GM23248 (cell line): ENCODE measurements around the gene HMGXB3.

ENCODE experiments used
- EZH2 ChIP-seq: fragments of 200-600 bp; sonication (generic); IDR thresholded peaks from 2 replicates; pipeline ENCODE4 v1.6.1; 2018; ENCODE audit warnings: antibody characterized with exemption, mild to moderate bottlenecking; ENCODE audit not compliant: insufficient read depth, poor library complexity, severe bottlenecking
- EZH2phosphoT487 ChIP-seq: fragments of 200-600 bp; sonication (generic); IDR thresholded peaks from 2 replicates; pipeline ENCODE4 v1.6.1; 2018; ENCODE audit warnings: antibody characterized with exemption, moderate library complexity, mild to moderate bottlenecking, low read depth; ENCODE audit not compliant: insufficient read depth

DNA sequence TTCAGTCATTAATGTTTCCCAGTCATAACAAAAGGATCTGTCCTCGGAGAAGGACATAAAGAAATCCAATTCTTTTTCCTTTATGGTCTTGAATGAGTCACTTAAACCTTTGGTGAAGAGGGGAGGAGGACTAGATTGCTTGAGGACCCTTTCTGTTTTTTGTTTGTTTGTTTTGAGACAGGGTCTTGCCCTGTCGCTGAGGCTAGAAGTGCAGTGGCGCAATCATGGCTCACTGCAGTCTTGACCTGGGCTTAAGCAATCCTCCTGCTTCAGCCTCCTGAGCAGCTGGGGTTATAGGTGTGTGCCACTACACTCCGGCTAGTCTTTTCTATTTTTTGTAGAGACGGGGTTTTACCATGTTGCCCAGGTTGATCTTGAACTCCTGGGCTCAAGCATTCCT is 12.4 kb upstream of the HMGXB3 start:
- TF ChIP-seq EZH2 (no peak), EZH2phosphoT487 (no peak)
